Activated naive CD8-positive, alpha-beta T cell treated with anti-CD3 and anti-CD28 coated beads, Interleukin-2, amount 50 U/mL, for 24 hours (primary cell): ENCODE results near the gene ZFP42.
"Not testable (repeated sequence)": the region's sequence is repeated elsewhere in the genome, so short reads cannot be mapped to it uniquely, and the experiment has no call there.

Source experiments
- ATAC-seq: fragments of 150-1000 bp; cut with Tn5 transposase; one replicate; pipeline ENCODE4 v1.10.0; 2021
- DNase-seq: peaks from one replicate; pipeline ENCODE4 v3.0.0; 2021
- H3K27ac Mint-ChIP-seq: one replicate; pipeline ENCODE4 v1.8.0; 2021; ENCODE audit warnings: mild to moderate bottlenecking, mixed read lengths
- H3K27me3 Mint-ChIP-seq: one replicate; pipeline ENCODE4 v1.8.0; 2021; ENCODE audit warnings: mixed read lengths
- H3K36me3 Mint-ChIP-seq: one replicate; pipeline ENCODE4 v1.8.0; 2021; ENCODE audit warnings: low read depth, mixed read lengths
- H3K4me1 Mint-ChIP-seq: one replicate; pipeline ENCODE4 v1.8.0; 2021; ENCODE audit warnings: mixed read lengths
- H3K4me3 Mint-ChIP-seq: one replicate; pipeline ENCODE4 v1.8.0; 2021; ENCODE audit warnings: mild to moderate bottlenecking, moderate library complexity, mixed read lengths
- H3K9me3 Mint-ChIP-seq: one replicate; pipeline ENCODE4 v1.8.0; 2021; ENCODE audit warnings: mixed read lengths

The ZFP42 gene

DNA sequence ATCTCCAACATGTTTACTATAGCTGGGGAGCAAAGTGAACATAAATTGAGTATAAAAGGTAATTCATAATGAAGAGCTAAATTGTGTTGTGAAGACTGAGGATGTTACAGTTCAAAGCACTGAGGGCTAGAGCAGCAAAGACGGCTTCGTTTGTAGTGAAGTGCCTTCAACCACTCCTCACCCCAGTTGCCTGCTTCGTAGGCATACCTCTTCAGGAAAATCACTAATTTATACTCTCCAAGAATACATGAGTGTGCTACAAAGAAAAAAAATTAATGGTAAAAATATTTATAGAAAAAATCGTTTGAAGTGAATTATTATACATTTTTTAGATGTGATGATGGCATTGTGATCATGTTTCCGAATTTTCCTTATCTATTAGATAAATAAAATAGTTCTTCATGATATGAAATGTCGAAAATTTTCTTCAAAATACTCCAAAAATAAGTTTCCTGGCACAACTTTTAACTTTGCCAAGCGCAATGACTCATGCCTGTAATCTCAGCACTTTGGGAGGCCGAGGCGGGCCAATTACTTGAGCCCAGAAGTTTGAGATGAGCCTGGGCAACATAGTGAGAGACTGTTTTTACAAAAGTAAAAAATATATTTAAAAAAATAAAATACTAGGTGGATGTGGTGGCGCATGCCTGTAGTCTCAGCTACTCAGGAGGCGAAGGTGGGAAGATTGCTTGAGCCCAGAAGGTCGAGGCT is 41.6 kb downstream of the ZFP42 start:
- Mint-ChIP-seq H3K36me3 (no peaks in the 10 kb centered on the region), H3K4me3 (no peak overlapping the region), H3K27me3 (peaks cover 4% of the 10 kb centered on the region), H3K9me3 (peaks cover 3% of the 10 kb centered on the region), H3K27ac (no peak overlapping the region), H3K4me1 (no peaks in the 10 kb centered on the region)
- DNase-seq: no peak
- ATAC-seq: no peak

DNA sequence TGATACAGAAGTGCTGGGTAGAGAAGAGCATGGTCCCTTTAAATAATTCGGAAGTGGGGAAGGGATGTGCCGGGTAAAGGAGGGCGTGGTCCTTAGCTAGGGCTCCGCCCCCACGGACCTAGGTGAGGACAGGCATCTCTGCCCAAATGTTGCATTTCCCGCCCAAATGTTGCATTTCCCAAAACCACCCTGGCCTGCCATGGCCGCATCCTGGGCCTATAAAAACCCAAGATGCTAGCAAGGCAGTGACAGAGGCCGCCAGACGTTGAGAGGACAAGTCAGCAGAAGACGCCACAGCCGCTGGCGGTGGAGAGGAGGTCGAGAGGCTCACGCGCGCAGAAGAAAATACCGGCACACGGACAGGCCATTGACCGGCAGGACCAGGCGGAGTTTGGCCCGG is 46.1 kb downstream of the ZFP42 start:
- peaks cover 3% of the 10 kb centered on the region for H3K9me3 Mint-ChIP-seq
- no peak for DNase-seq
- H3K36me3 Mint-ChIP-seq: no peaks in the 10 kb centered on the region
- no peaks in the 10 kb centered on the region for H3K27me3 Mint-ChIP-seq
- ATAC-seq: no peak
- H3K27ac Mint-ChIP-seq: no peak overlapping the region
- no peaks in the 10 kb centered on the region for H3K4me1 Mint-ChIP-seq
- H3K4me3 Mint-ChIP-seq: no peak overlapping the region

DNA sequence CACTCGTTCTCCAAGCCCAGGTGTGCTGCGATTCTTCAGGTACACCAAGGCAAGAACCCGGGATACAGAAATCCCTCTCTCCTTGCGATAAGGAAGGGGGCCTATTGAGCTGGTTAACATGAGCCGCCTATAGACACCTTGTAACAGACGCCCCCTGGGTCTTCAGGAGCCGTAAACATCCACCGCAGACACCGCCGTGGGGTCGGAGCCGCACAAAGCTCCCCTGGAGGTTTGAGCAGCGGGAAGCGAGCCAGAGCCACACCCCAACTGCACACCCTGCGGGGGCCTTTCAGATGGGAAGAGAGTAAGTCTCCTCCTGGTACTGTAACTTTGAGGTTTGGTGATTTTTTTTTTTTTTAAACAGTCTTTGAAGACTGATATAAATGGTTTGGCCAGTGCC is 46.6 kb downstream of the ZFP42 start:
- Mint-ChIP-seq H3K4me3 (no peak overlapping the region), H3K36me3 (no peaks in the 10 kb centered on the region), H3K9me3 (peaks cover 3% of the 10 kb centered on the region), H3K4me1 (no peaks in the 10 kb centered on the region), H3K27me3 (no peaks in the 10 kb centered on the region), H3K27ac (no peak overlapping the region)
- ATAC-seq: no peak
- no peak for DNase-seq

DNA sequence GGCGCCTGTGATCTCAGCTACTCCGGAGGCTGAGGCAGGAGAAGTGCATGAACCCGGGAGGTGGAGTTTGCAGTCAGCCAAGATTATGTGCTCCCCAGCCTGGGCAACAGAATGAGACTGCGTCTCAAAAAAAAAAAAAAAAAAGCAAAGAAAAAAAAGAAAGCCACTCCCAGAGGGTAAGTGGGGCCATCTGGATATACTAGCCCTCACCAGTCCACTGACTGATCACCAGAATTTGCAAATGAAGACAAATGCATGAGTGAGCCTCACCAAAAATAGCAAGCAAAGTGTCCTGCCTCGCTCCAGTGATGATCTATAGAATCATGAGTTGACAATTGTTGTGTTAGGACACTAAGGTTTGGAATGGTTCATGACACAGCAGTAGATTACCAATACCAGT is 47.6 kb downstream of the ZFP42 start:
- no peak for DNase-seq
- Mint-ChIP-seq H3K4me3 (no peak overlapping the region), H3K27me3 (no peaks in the 10 kb centered on the region), H3K9me3 (peaks cover 3% of the 10 kb centered on the region), H3K27ac (no peak overlapping the region), H3K4me1 (no peaks in the 10 kb centered on the region), H3K36me3 (no peaks in the 10 kb centered on the region)
- ATAC-seq: no peak

DNA sequence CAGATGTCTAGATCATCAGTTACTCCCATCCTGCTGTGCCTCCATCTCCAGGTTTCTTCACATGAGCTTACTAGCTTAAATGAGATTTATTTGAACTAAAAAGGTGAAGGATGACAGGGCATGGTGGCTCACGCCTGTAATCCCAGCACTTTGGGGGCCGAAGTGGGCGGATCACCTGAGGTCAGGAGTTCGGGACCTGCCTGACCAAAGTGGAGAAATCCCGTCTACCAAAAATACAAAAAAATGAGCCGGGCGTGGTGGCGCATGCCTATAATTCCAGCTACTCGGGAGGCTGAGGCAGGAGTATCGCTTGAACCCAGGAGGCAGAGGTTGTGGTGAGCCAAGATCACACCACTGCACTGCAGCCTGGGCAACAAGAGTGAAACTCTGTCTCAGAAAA is 49.9 kb downstream of the ZFP42 start:
- not testable (repeated sequence) for H3K27ac Mint-ChIP-seq, H3K36me3 Mint-ChIP-seq, DNase-seq, H3K4me3 Mint-ChIP-seq, H3K27me3 Mint-ChIP-seq, ATAC-seq, H3K4me1 Mint-ChIP-seq, H3K9me3 Mint-ChIP-seq

DNA sequence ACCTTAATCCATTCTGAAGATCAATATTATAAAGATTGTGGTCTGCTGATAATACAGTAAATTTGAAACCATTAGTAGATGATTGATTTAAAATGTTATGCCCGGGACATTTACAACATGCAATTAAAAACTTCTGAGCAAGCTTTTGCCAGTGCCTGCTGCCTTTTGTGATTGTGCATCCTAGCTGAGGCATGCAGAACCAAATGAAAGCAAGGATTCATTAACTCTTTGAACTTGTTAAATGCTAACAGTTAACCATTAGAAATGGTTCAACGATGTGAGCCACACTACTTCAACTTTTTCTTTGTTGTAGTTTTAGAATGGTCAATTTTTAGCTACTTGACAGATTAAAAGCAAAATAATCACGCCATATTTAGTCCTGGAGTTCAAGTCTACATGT is 51.1 kb downstream of the ZFP42 start:
- Mint-ChIP-seq H3K9me3 (peaks cover 5% of the 10 kb centered on the region), H3K27me3 (no peaks in the 10 kb centered on the region), H3K36me3 (no peaks in the 10 kb centered on the region), H3K4me3 (no peak overlapping the region), H3K4me1 (no peaks in the 10 kb centered on the region), H3K27ac (no peak overlapping the region)
- ATAC-seq: no peak
- no peak for DNase-seq

DNA sequence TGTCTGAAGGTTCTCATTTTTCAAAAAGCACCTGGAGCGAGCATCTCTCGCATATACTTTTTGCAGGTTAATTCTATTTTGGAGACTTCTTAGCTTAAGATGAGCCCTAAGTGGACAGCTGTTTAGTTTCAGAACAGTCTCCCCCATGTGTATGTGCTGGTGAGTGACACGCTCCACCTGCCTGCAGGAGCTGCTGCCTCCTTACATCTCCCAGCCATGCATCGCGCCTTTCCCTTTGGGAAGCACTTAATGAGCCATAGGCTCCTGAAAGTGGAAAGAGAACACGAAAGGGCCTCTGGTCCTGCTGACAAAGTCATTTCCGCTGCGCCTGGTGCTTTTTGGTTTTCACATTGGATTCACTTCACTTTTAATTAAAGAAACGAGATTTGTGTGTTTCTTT is 57.7 kb downstream of the ZFP42 start:
- ATAC-seq: no peak
- H3K27me3 Mint-ChIP-seq: no peaks in the 10 kb centered on the region
- no peak overlapping the region for H3K4me3 Mint-ChIP-seq
- no peaks in the 10 kb centered on the region for H3K36me3 Mint-ChIP-seq
- no peaks in the 10 kb centered on the region for H3K4me1 Mint-ChIP-seq
- no peak overlapping the region for H3K27ac Mint-ChIP-seq
- no peak for DNase-seq
- peaks cover 24% of the 10 kb centered on the region for H3K9me3 Mint-ChIP-seq
